GM21515 (cell line): ENCODE results near the gene TASOR.

Experiments used
- ATAC-seq: cut with Tn5 transposase; IDR thresholded peaks from one replicate; pipeline ENCODE4 v1.9.1; 2021; ENCODE audit not compliant: unreplicated experiment

The TASOR gene

DNA sequence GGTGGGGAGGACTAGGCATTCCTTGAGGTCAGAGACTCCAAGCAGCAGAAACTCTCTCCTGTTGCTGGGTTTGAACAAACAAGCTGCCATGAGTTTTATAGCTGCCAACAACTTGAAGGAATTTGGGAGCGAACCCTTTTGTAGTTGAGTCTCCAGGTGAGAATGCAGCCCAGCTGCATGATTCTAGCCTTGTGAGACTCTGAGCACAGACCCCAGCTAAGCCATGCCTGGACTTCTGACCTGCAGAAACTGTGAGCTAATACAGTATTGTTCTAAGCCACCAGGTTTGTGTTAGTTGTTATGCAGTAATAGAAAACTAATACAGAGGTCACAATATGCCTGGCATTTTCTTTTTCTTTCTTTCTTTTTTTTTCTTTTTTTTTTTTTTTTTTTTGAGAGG is 6.2 kb upstream of the TASOR start:
- ATAC-seq = no peak

- ATAC-seq = no peak
Measured at GRCh38 chr3:56688191-56688590, 5.1 kb upstream of the TASOR start.

GRCh38 chr3:56684029-56684428 is 964 bp upstream of the TASOR start:
- no peak for ATAC-seq

- ATAC-seq = peak; percentile 57
Measured at GRCh38 chr3:56682462-56683121, 473 bp downstream of the TASOR start.

- no peak for ATAC-seq
Measured at GRCh38 chr3:56681984-56682461, 1.0 kb downstream of the TASOR start.

DNA sequence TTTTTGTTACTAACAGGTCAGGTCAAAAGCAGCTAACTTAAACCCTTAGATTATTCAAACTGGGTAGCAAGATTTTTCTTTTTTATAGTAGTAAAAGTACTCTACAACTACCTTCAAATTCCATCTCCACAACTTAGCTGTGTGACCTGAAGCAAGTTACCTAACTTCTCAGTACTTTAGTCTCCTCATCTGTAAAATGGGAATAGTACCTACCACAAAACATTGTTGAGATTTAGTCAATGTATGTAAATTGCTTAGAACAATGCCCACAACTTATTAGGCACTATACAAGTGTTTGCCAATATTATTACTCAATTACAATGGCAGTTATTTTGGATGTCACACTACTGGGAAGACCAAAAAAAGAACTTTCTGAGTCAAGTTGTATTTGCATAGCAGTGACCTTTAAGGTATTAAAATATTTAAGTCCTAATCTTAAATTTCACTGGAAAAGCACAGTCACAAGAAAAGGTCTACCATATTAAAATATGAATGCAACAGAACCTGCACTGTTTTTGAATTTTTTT is 2.9 kb downstream of the TASOR start:
- ATAC-seq = no peak

DNA sequence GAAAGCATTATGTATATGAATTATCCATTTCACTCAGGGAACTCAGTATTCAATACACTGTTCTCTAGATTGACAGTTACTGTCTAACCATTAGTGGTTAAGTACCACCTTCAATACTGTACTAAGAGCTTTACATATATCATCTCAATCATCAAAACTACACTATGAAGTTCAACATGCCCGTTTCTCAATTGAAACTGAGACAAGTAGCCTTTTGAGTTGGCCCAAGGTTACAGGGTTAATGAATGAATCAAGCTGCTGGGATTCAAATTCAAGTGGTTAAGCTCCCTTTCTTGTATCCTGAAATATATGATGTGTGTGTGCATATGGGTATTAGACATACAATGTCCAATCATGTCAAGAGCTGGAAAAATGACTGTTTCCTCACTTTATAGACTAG is 5.8 kb downstream of the TASOR start:
- ATAC-seq = no peak

GRCh38 chr3:56673781-56674457 is 9.1 kb downstream of the TASOR start:
- ATAC-seq = no peak

DNA sequence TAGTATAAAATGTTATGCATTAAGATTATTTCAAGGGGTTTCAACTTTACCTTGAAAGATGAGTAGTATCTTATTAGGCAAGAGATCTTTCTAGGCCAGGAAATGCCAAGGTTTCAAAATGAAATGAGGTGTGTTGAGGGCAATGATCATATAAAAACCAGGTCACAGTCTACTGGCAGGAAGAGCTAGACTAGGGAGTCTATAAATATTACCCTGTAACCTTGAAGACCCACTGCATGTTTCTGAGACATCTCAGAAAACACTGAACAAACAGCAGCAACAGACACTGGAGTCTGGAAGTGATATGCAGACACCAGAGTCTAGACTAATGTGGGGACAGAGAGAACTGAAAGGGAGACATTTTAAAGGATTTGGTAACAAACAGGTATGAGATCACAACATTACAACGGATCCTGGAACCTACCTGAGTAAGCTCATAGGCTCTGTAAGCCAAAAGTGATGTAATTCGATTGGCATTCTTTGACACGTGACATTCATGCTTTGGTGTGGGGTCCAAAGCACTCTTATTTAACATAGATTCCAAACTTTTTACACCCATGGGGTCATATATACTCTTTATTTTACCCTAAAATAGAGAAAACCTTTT is 15.0 kb downstream of the TASOR start:
- no peak for ATAC-seq

- no peak for ATAC-seq
Measured at GRCh38 chr3:56664823-56665222, 18.2 kb downstream of the TASOR start.

DNA sequence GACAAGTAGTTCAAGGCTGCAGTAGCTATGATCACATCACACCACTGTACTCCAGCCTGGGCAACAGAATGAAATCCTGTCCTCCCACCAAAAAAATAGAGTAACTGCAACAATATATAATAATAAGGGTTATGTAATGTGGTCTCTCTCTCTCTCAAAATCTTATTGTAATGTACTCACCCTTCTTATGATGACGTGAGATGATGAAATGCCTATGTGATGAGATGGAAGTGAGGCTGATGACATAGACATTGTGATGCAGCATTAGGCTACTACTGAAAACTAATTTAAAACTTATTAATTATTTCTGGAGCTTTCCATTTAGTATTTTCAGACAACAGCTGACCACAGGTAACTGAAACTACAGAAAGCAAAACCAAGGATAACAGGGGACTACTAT is 27.4 kb downstream of the TASOR start:
- no peak for ATAC-seq

DNA sequence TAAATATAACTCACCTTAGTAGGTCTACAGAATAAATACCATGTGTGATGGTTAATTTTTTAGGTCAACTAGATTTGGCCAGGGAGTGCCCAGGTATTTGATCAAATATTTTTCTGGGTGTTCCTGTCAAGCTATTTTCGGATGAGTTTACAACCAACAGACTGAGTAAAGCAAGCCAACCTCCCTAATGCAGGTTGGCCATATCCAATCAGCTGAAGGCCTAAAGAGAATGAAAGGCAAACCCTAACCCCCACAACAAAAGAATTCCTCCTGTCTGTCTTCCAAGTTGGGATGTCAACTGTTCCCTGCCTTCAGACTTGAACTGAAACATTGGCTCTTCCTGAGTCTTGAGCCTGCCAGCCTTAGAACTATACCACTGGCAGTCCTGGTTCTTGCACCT is 28.6 kb downstream of the TASOR start:
- no peak for ATAC-seq

DNA sequence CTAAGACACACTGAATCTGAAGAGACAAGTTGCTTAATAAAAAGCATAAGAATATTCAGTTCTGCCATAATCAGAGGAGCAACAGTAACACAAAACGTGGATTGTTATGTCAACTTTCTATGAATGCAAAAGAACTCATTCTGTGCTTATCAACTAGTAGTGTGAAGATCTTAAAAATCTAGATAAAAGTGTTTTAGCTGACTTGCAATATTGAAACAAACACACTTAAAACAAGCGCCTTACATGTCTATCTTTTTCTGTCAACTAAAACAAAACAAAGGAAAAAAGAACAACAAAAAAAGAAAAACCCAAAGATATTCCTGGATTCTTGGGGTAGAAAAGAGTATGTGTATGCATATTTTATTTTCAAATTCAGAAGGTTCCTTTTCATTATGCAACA is 37.7 kb downstream of the TASOR start:
- ATAC-seq = no peak

DNA sequence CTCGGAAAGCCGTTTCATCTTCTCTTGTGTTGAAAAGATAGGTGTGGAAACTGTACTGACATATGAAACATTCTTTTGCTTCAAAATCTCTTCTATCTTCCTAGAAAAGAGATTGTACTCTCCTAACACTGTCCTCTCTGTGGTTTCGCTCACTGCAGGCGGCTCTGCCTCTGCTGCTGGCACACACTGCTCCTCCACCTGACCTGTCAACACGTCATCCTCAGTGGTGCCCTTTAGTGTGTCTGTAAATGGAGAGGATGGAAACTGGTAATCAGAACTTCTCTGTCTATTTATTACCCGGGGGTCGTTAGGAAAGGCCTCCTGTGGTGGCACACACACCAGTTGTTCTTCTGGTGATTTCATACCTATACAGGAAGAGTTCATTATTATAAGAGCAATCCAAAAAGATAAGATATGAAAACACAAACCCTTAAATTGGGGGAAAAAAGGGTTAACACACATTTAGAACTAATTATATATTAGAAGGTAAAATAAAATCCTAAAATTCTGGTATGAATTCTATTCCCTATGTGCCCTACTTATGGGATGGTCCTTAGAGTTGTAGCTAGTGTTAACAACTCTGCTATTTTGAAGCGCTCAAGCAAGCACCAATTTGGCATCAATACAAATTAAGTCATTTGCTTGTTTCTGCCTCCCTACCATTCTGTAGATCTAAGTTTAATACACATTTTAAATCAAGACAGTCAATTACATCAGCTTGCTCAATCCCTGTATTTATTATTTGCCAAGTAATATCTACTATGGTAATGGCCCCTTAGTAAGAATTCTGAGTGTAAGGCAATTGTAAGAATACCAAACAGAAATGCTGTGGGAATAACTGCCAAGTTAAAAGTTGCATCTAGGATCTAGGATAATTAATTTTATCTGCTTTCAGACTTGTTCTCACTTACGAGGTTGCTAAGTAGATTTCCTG is 49.2 kb downstream of the TASOR start:
- no peak for ATAC-seq
